Muscle of back (tissue), 11 donors: ENCODE data around the gene ANKRD44. TPM values are rescaled to one million over a fixed set of nuclear protein-coding genes. Genes with fewer than 3 reads are reported as not detected.
"Not testable (repeated sequence)": the region's sequence is repeated elsewhere in the genome, so short reads cannot be mapped to it uniquely, and the experiment has no call there.

Experiments
- DNase-seq, 3 donors: peaks; one replicate each; pipeline versions ENCODE4 v3.0.0 to v3.0.0-alpha.2; 2013
- polyA plus RNA-seq, 10 donors: library from polyadenylated mRNA; unstranded; fragments of 120-200 nt; gene quantifications; one replicate each; pipeline ENCODE4 v1.2.1, GENCODE V29; 2013; ENCODE audit not compliant: insufficient read length in 10 of 10

Gene ANKRD44
- polyA plus RNA-seq, 10 donors, result 8.9 to 27.0 (median 16.6) TPM

- DNase-seq, result no peak
Measured at GRCh38 chr2:197293252-197294007, 17.1 kb downstream of the ANKRD44 start.

GRCh38 chr2:197292619-197293018, 18.0 kb downstream of the ANKRD44 start:
- no peak for DNase-seq

DNA sequence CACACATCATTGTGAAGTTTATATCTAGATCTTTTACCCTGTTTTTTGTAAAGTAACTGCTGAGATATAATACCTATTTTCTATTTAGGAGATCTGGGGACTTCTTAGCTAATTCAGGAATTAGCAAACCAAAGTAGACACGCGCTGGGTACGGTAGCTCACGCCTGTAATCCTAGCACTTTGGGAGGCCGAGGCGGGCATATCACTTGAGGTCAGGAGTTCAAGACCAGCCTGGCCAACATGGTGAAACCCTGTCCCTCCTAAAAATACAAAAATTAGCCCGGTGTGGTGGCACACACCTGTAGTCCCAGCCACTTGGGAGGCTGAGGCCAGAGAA, 23.0 kb downstream of the ANKRD44 start:
- DNase-seq, result not testable (repeated sequence)

DNA sequence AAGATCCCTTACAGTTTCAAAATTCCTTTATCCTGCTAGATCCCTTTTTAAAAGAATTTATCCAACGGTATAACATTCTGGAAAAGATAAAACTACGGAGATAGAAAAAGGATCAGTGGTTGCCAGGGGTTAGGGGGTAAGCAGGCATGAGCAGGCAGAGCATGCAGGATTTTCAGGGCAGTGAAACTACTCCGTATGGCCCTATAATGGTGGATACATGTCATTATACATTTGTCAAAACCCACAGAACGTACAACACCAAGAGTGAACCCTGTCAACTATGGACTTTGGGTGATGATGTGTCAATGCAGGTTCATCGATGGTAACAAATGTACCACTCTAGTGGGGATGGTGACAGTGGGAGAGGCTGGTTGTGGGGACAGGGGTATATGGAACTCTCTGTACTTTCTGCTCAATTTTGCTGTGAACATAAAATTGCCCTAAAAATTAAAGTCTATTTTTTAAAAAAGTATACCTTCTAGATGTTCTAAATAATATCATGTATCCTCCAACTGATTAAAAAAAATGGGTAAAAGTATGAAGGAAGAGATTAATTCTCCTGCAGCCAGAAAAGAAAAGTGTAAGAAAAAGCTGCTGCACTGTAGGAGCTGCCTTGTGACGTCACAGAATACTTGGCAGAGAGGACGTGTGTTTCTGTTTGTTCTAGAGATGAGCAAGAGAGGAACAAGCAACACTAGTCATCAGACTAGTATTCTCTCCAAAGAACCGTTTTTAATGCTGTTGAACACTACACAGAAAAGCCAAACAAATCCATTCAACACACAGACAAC, 23.6 kb downstream of the ANKRD44 start:
- DNase-seq, result peak in 2 of 3 donors; percentile 64 to 80

- no peak for DNase-seq
Measured at GRCh38 chr2:197285361-197285760, 25.2 kb downstream of the ANKRD44 start.

DNA sequence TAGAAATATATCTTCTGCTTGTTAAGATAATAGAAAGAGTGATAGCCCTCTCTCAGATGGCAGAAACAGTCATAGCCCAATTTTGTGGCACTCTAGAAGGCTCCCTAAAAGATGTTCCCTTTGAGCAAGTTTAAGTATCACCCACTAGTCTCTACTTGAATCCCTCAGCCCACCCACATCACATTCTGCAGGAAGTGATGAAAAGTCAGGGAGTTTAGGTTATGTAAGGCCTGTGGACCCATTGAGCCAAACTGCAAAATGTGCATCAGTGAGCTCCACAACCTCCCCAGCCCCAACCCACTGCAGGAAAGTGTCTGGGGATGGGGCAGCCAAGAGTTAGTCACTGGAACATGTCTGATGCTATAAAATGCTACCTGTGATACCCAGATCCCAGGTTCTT, 25.6 kb downstream of the ANKRD44 start:
- DNase-seq, result no peak

GRCh38 chr2:197281421-197281820, 29.2 kb downstream of the ANKRD44 start:
- DNase-seq, result peak in 2 of 3 donors; percentile 64 to 77

DNA sequence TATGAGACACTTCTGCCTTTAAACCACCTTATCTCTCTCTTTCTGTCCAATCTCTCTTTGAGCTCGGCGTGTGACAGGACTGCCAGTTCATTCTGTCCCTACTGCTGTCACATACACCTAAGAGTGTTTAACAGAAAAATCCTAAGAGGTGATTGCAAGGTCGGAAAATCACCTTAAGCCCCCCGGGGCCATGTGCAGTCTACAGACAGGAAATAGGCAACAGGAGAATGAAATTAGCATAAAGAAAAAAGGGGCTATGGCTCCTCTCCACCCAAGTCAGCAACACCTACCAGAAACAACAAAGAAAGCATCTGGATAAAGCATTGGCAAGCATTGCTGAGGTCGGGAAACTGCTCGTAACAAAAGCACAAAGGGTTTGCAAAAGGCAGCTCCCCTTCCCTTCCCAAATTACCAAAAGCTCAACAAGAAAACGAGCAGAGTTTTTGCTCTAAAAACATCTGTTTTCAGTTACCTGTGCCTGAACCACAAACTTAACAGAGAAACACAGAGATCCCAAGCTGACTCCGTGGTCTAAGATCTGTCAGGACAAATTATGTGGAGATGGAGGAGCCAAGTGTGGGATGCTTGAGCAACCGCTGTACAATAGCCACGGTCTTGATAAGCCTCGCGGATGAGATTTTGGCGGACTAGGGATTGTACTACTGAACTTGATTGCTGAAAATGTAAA, 30.4 kb downstream of the ANKRD44 start:
- DNase-seq, result peak in 1 of 3 donors; percentile 69

- peak in 1 of 3 donors; percentile 49 for DNase-seq
Measured at GRCh38 chr2:197278799-197279763, 31.5 kb downstream of the ANKRD44 start.

DNA sequence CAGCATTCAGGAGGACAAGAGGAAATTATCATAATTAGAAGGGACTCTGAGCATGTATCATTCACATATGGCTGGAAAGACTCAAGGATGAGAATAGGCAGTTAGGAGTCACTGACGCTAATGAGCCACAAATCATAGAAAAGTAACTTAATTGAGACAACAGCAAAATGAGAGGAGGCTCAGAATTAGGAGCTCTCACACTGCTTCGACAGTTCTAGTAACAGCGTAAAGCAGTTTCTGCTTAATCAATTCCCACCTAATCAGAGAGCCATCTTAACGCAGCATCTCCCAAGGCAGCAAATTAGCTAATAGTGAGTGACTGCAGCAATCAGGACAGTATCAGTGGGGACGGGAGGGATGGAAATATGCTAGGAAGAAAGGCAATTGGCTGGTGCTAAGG, 32.8 kb downstream of the ANKRD44 start:
- no peak for DNase-seq

- DNase-seq, result no peak
Measured at GRCh38 chr2:197276156-197276555, 34.4 kb downstream of the ANKRD44 start.

DNA sequence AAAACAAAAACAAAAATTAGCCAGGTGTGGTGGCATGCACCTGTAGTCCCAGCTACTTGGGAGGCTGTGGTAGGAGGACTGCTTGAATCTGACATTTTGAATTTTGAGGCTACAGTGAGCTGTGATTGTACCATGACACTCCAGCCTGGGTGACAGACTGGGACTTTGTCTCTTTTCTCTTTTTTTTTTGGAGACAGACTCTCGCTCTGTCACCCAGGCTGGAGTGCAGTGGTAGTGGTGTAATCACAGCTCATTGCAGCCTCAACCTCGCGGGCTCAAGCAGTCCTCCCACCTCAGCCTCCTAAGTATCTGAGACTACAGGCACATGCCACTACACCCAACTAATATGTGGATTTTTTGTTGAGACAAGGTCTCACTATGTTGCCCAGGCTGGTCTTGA, 35.6 kb downstream of the ANKRD44 start:
- DNase-seq, result no peak

GRCh38 chr2:197274349-197274748, 36.2 kb downstream of the ANKRD44 start:
- no peak for DNase-seq

DNA sequence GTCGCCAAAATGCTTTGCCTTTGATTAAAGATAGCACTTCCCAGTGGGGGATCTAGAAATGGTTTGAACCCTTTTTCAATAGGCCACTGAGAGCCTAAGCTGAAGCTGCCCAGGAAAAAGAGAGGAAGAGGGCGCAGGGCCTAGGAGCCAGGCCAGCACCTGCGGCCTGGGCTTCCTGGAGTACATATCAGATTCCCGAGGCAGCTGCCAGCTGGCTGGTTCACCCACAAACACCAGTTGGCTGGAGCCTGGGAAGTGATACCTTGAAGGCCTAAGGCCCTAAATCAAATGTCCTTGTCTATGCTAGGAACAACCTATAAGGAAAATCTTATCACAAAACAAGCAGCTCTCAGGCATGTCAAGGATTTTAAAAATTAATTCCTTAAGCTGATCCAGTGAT, 37.1 kb downstream of the ANKRD44 start:
- peak in 1 of 3 donors; percentile 49 for DNase-seq

DNA sequence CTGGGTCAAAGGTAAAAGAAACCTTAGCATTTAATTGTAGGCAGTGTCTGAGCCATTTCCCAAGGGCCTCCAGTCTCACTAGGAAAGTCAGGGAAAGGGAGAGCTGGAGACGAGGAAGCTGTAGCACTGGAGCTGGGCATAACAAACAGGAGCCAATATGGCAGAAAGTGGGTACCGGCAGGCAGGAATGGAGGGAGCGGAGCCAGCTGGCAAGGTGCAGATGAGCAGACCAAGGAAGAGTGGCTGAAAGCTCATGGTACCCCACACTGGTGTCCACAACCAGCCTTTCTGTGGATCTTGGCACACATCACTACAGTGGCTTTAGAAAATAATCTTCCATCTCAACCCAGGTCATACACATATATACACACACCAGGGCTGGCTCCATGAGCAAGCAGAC, 40.0 kb downstream of the ANKRD44 start:
- no peak for DNase-seq

DNA sequence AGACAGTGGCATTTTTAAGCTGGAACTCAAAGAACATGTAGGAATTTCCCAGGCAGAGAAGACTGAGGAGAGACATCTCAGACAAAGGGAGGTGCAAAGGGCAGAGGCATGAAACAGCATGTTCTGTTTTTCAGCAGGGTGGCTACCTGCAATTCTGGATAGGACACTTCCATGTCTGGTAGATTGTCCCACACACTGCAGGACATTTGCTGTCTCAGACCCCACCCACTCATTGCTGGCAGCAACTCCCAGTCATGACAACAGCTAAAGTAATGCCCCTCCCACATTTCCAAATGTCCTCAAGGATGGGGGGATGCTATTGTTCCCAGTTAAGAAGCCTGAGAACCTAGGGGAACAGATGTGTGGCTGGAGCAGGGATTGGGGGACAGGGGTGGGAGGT, 40.8 kb downstream of the ANKRD44 start:
- no peak for DNase-seq

GRCh38 chr2:197268786-197269584, 41.6 kb downstream of the ANKRD44 start:
- DNase-seq, result peak in 1 of 3 donors; percentile 45

GRCh38 chr2:197266477-197266876, 44.1 kb downstream of the ANKRD44 start:
- DNase-seq, result no peak

DNA sequence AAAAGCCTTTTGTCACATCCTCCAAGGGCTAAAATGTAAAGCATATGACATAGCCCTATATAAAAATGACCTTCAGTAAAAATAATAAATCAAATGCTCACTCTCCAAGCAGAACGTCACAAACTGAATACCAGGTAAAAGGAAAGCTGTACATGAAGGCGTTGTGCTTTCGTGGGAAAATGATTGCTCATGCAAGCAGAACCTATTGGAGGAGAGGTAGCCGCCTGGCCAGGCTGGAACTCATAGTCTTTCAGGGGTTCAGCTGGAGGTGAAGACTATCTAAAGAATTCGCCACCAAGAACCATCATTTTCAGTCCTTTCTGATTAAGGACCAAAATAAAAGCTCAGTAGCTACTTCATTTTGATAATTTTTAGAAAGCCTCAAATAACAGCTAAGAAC, 44.7 kb downstream of the ANKRD44 start:
- DNase-seq, result no peak

- DNase-seq, result no peak
Measured at GRCh38 chr2:197265036-197265435, 45.5 kb downstream of the ANKRD44 start.

DNA sequence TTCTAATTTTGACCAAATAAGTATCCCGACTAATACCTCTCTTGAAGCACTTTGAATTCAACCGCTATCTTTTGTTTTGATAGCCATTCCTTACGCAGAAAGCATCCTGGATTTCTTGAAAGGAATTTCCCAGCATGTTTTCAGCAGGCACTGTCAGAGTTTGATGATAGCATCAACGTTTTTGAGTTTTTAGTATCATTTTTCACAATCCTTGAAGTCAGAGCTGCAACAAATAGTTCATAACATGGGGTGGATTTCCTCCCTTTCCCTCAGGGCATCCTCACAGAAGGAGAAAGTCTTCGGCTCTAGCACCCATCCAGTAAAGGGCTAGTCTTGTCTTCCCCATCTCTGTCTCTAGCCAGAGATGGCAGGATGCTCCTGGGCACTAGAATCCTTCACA, 46.2 kb downstream of the ANKRD44 start:
- no peak for DNase-seq
